Coronary artery (tissue), 2 donors: ENCODE results near the gene RPE.

Experiments used
- DNase-seq: peaks from one replicate; pipeline ENCODE4 v3.0.0-alpha.2; 2017; ENCODE audit warnings: low spot score
- H3K27ac ChIP-seq, 2 donors: fragments of 200-600 bp; sonication (generic); one replicate each; pipeline ENCODE4 v1.5.1; 2016 to 2019
- H3K4me3 ChIP-seq: fragments of 200-600 bp; sonication (generic); 2 replicates; pipeline ENCODE4 v1.5.1; 2016; ENCODE audit warnings: mild to moderate bottlenecking, moderate library complexity
- TF ChIP-seq, protein P1 (sequence below): fragments of 200-600 bp; sonication (generic); IDR thresholded peaks from one replicate; pipeline ENCODE4 v1.5.1; 2019; ENCODE audit warnings: antibody characterized with exemption

RPE gene

DNA sequence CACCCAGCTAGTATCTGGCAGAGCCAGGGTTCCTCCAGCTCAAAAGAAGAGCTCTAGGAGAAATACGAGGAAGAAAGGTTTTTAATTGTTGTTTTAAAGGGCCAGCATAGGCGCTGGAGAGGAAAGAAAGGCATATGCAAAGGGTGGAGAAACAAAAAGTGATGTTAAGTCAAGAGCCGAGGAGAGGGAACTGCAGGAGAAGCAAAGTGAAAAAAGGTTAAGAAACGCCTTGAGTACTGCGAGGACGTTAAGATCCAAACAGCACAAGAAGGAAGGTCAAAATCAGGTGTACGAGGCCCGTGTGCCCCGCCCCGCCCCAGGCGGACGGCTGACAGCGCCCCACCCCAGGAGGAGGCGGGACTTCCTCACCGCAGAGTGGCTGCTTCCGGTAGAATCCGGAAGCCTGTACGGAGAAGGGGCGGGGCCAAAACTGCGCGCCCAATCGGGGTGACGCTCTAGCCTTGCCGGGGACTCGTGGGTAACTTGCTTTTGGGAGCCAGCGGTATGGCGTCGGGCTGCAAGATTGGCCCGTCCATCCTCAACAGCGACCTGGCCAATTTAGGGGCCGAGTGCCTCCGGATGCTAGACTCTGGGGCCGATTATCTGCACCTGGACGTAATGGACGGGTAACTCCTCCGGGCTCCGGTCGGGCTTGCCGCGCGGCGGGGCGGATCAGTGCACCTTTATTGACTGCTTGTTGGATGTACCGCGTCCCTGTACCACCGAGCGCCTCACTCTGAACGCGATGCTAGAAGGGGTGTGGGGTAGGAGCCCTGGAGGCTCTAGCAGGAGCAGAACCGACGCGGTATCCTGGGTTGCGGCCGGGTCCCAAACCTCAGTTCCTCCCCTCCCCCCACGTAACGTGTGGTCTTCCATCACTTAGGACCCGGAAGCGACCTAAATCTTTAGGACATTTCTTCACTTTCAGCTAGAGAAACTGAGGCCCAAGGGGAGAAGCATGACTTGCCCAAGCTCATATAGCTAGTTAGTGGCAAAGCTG, at the start of gene RPE:
Gene RPE, plus strand, starts transcription at position 481 of the 1,000 bp plus-strand sequence. Its CDS starts 24 bp downstream, at position 505.
- Histone ChIP-seq H3K27ac (peak within 1 kb of the TSS; percentile 49 to 77), H3K4me3 (peak within 1 kb of the TSS; percentile 89)
- DNase-seq = peak; percentile 98
- TF ChIP-seq, protein P1, sequence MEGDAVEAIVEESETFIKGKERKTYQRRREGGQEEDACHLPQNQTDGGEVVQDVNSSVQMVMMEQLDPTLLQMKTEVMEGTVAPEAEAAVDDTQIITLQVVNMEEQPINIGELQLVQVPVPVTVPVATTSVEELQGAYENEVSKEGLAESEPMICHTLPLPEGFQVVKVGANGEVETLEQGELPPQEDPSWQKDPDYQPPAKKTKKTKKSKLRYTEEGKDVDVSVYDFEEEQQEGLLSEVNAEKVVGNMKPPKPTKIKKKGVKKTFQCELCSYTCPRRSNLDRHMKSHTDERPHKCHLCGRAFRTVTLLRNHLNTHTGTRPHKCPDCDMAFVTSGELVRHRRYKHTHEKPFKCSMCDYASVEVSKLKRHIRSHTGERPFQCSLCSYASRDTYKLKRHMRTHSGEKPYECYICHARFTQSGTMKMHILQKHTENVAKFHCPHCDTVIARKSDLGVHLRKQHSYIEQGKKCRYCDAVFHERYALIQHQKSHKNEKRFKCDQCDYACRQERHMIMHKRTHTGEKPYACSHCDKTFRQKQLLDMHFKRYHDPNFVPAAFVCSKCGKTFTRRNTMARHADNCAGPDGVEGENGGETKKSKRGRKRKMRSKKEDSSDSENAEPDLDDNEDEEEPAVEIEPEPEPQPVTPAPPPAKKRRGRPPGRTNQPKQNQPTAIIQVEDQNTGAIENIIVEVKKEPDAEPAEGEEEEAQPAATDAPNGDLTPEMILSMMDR = no peak

DNA sequence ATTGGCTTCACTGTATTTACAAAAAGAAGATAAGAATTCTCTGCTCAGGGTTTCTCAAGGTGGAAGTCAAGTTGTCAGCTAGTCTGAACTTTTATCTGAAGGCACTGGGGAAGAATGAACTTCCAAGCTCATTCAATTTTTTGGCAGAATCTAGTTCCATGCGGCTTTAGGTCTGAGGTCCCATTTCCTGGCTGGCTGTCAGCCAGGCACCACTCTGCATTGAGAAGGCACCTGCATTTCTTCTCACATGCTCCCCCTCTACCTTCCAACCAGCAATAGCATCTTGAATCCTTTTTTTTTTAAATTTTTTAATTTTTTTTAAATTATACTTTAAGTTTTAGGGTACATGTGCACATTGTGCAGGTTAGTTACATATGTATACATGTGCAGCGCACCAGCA, 46.2 kb upstream of the RPE start:
- H3K4me3 ChIP-seq = no peak overlapping the region

DNA sequence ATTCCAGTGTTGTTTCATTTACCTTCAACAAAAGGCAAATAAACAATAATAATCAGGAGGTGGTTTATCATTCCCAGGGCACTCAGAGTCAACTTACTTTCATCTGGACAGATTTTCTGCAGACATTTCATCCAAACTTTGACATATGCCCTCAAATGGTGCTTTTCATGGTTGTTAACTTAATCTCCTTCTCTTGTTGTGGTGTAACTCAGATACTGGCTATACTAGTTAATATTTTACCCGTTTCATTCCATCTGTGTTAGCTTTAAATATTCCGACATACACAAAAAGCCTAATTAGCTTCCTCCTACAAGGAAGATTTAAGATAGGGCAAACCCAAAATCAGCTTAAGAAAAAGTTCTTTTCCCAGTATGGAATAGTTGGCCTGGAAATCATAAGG, 44.4 kb upstream of the RPE start:
- TF ChIP-seq, protein P1 = no peak
- Histone ChIP-seq H3K27ac (no peak overlapping the region), H3K4me3 (no peak overlapping the region)
- no peak for DNase-seq

More for the DNA sequence above, 46.2 kb upstream of the RPE start:
- H3K27ac ChIP-seq = no peak overlapping the region
- DNase-seq = no peak
- TF ChIP-seq, protein P1 = no peak

DNA sequence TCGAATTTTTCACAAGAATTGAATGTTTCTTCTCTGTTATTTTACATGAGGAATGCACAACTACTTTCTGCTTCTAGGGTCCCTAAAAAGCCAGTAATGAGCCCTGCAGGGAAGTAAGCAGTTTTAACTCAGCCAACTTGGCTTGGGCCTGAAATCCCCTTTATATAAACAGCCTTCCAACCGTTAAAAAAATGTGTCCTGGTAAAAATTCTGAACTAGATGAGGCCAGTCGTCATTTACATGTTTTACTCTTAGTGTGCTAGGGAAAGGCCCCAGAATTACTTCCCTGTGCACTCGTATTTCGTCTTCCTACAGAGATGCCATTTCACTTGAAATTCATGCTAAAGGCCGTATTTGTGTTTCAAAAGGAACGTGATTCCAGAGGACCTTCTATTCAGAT, 42.4 kb upstream of the RPE start:
- Histone ChIP-seq H3K27ac (no peak overlapping the region), H3K4me3 (no peak overlapping the region)
- no peak for DNase-seq
- TF ChIP-seq, protein P1 = no peak

DNA sequence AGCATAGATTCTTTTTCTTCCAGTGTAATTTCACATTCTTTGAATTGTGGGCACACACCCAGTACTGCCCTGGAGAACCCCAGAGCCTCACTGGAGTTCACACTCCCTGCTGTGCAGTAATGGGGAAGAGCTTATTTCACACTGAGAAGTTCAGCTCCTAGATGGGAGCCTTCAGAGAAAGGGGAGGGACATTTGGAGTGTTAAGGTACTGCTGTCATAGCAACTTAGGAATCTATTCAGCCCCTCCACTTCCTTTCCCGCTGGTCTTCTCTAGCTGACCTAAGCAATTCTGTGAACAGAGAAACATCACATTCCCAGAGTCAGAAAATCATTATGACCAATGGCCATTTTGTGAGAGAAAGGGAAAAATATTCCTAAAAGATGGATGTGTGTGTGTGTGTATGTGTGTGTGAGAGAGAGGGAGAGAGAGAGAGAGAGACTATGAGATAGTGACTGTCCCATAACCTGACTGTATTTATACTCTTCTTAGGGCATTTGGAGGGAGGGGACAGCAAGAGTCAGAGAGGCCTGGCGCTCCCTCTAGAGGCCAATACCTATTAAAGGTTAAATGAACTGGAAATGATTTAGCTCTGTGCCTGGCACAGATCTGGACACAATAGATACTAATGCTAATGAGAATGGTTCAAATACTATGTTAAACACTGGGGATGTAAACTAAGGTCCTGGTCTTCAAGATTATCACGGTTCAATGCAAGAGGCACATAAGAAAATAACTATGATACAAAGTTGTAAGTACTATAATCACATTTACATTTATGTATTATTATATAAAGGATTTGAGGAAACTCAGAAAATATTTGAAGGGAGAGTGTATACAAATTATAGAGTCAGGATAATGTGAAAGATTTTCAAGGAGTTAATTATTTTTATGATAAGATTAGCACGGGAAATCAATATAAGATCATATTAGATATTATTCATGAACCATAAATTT, 41.5 kb upstream of the RPE start:
- TF ChIP-seq, protein P1 = peak; percentile 48
- H3K27ac ChIP-seq = no peak overlapping the region

DNA sequence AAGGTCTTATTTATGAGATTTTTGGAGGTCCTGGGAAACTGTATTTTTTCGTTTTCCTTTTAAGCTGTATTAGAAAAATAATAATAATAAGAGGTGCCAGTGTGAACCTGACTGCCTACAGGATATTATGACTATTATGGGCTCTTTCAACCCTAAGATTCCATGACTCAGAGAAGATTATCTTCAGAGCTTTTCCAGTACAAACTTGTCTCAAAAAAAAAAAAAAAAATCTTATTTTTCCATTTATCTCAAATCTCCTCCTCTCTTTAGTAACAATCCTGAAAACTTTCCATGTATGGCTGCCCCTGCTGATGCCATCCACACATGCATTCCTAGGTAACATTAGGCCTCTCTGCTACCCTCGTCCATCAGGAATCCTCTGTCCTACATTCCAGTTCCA, 36.7 kb upstream of the RPE start:
- TF ChIP-seq, protein P1 = no peak
- Histone ChIP-seq H3K27ac (no peak overlapping the region), H3K4me3 (no peak overlapping the region)
- DNase-seq = no peak

More for the DNA sequence above, 41.5 kb upstream of the RPE start:
- H3K4me3 ChIP-seq = no peak overlapping the region
- DNase-seq = no peak
